ENCODE data around the gene XPNPEP2. TPM values are rescaled to one million over a fixed set of nuclear protein-coding genes. Genes with fewer than 3 reads are reported as not detected.
A peak's percentile ranks its signal among the peaks of the same experiment; 100 is the strongest.

The XPNPEP2 gene
- total RNA-seq (10 to 100 TPM in 1 of 2 donors, 1 to 10 TPM in 1; 3.3 to 24.8 TPM), polyA plus RNA-seq (1 to 10 TPM in 1 of 2 donors, under 1 TPM in 1; 0.26 to 5.5 TPM)
- long read RNA-seq, donor 1, partial matches to known transcripts, result 5 of 7 reads
- long read RNA-seq, donor 1, other reads (novel, unspliced or antisense), result 0 of 7 reads
- long read RNA-seq, donor 2, transcript XPNPEP2-202 (21 exons, 3,270 nt), result major isoform, 6 of 9 reads
- long read RNA-seq, donor 2, partial matches to known transcripts, result 3 of 9 reads
- long read RNA-seq, donor 2, other reads (novel, unspliced or antisense), result 0 of 9 reads

DNA sequence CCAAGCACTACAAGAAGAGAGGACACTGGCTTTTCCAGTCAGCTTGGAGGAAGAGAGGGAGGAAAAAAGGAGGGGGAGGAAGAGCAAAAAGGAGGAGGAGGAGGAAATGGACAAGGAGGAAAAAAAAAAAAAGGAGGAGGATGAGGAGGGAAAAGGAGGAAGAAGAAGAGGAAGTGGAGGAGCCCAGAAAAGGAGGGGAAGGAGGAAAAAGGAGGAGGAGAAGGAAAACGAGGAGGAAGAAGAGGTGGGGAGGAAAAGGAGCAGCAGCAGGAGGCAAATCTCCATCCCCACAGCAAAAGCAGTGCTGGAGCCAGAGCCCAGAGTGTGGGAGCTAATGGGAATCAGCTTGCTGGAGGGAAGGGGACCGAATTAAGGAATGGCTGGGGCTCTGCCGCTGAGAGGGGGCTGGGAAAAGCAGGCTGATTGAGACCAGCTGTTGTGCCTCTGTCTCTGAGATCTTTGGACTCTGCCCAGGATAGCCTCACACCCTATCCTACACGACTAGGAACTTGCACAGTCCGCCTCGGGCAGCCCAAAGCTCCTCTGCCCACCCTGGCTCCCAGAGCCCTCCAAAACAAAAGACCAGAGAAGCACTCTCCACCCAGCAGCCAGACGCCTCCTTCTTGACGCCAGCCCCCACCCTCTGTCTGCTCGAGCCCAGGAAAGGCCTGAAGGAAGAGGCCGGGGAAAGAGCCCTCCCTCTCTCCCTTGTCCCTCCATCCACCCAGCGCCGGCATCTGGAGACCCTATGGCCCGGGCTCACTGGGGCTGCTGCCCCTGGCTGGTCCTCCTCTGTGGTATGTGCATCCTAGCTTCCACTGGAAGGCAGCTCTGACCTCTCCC lies at the start of gene XPNPEP2:
XPNPEP2 (plus strand) TSS at position 514 of the 843 bp plus-strand sequence; CDS start at position 749, 235 bp downstream.
- Histone ChIP-seq H3K9me3 (ENCODE audit: control insufficient read depth, low read length) (no peaks in the 10 kb centered on the region), H3K36me3 (ENCODE audit: control insufficient read depth in 1 of 2, insufficient read depth in 2 of 2, low read length in 1 of 2) (no peaks in the 10 kb centered on the region), H3K4me3 (ENCODE audit: low read length in 2 of 2) (no peak within 1 kb of the TSS), H3K4me1 (ENCODE audit: control insufficient read depth in 1 of 2, insufficient read depth in 2 of 2, low read length in 2 of 2) (no peaks in the 10 kb centered on the region), H3K27ac (ENCODE audit: low read depth in 1 of 2, low read length in 2 of 2) (no peak within 1 kb of the TSS), H3K27me3 (ENCODE audit: control insufficient read depth in 1 of 2, insufficient read depth in 2 of 2, low read length in 1 of 2) (no peaks in the 10 kb centered on the region)
- peak; percentile 53 for ATAC-seq (ENCODE audit: low FRiP score)
- WGBS, 2 donors, result 24 to 32% methylated on average over 11 to 13 of the region's 13 CpGs
- no peak for DNase-seq
- intact Hi-C loops (cut with DNase I), result no loop called here

- Histone ChIP-seq H3K9me3 (ENCODE audit: control insufficient read depth, low read length) (no peaks in the 10 kb centered on the region), H3K27ac (ENCODE audit: low read depth in 1 of 2, low read length in 2 of 2) (no peak overlapping the region), H3K27me3 (ENCODE audit: control insufficient read depth in 1 of 2, insufficient read depth in 2 of 2, low read length in 1 of 2) (no peaks in the 10 kb centered on the region), H3K4me3 (ENCODE audit: low read length in 2 of 2) (no peak overlapping the region), H3K36me3 (ENCODE audit: control insufficient read depth in 1 of 2, insufficient read depth in 2 of 2, low read length in 1 of 2) (no peaks in the 10 kb centered on the region), H3K4me1 (ENCODE audit: control insufficient read depth in 1 of 2, insufficient read depth in 2 of 2, low read length in 2 of 2) (no peaks in the 10 kb centered on the region)
- ATAC-seq (ENCODE audit: low FRiP score) (no peak), DNase-seq (no peak)
- intact Hi-C loops (cut with DNase I), result no loop called here
- WGBS, 2 donors, result 70 to 96% methylated on average over 5 of the region's 5 CpGs
Observed at GRCh38 chrX:129689796-129690195, 49.0 kb upstream of the XPNPEP2 start.

GRCh38 chrX:129690435-129690834 lies 48.3 kb upstream of the XPNPEP2 start:
- Histone ChIP-seq H3K9me3 (ENCODE audit: control insufficient read depth, low read length) (no peaks in the 10 kb centered on the region), H3K4me1 (ENCODE audit: control insufficient read depth in 1 of 2, insufficient read depth in 2 of 2, low read length in 2 of 2) (no peaks in the 10 kb centered on the region), H3K27me3 (ENCODE audit: control insufficient read depth in 1 of 2, insufficient read depth in 2 of 2, low read length in 1 of 2) (no peaks in the 10 kb centered on the region), H3K36me3 (ENCODE audit: control insufficient read depth in 1 of 2, insufficient read depth in 2 of 2, low read length in 1 of 2) (no peaks in the 10 kb centered on the region), H3K4me3 (ENCODE audit: low read length in 2 of 2) (no peak overlapping the region), H3K27ac (ENCODE audit: low read depth in 1 of 2, low read length in 2 of 2) (no peak overlapping the region)
- 25 to 48% methylated on average over 10 of the region's 10 CpGs for WGBS, 2 donors
- ATAC-seq (ENCODE audit: low FRiP score) (peak; percentile 63), DNase-seq (no peak)
- intact Hi-C loops (cut with DNase I), result no loop called here

DNA sequence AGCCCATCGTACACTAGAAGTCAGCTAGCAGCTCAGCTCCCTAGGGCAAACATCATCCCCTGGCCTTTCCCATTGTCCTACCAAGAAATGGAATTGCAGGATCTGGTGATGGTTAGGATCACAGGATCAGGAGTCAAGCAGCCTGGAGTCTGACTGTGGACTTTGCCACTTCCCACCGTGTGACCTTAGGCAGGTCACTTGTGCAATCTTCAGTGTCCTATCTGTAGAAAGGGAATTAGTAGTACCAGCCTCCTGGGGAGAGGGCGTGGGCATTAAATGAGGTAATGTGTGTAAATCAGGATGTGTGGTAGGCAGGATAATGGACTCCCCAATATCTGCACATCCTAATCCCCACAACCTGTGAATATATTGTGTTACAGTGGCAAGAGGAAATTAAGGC lies 45.4 kb upstream of the XPNPEP2 start:
- intact Hi-C loops (cut with DNase I), result no loop called here
- H3K36me3 ChIP-seq (ENCODE audit: control insufficient read depth in 1 of 2, insufficient read depth in 2 of 2, low read length in 1 of 2), result no peaks in the 10 kb centered on the region
- no peaks in the 10 kb centered on the region for H3K9me3 ChIP-seq (ENCODE audit: control insufficient read depth, low read length)
- ATAC-seq (ENCODE audit: low FRiP score), result no peak
- H3K4me1 ChIP-seq (ENCODE audit: control insufficient read depth in 1 of 2, insufficient read depth in 2 of 2, low read length in 2 of 2), result no peaks in the 10 kb centered on the region
- no peaks in the 10 kb centered on the region for H3K27me3 ChIP-seq (ENCODE audit: control insufficient read depth in 1 of 2, insufficient read depth in 2 of 2, low read length in 1 of 2)
- WGBS, 2 donors, result 84 to 98% methylated on average over 3 of the region's 3 CpGs
- H3K4me3 ChIP-seq (ENCODE audit: low read length in 2 of 2), result no peak overlapping the region
- DNase-seq, result no peak
- H3K27ac ChIP-seq (ENCODE audit: low read depth in 1 of 2, low read length in 2 of 2), result no peak overlapping the region

DNA sequence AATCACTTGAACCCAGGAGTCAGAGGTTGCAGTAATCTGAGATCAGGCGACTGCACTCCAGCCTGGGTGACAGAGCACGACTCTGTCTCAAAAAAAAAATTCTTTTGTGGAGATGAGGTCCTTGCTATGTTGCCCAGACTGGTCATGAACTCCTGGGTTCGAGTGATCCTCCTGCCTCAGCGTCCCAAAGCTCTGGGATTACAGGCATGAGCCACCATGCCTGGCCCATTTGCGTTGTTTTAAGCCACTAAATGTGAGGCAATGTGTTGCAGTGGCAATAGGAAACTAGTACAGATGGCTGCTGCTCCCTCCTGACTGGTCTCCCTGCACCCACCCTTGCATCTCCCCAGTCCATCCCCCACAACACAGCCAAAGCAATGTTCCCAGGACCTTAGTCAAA lies 44.0 kb upstream of the XPNPEP2 start:
- no peaks in the 10 kb centered on the region for H3K36me3 ChIP-seq (ENCODE audit: control insufficient read depth in 1 of 2, insufficient read depth in 2 of 2, low read length in 1 of 2)
- ATAC-seq (ENCODE audit: low FRiP score), result no peak
- no peaks in the 10 kb centered on the region for H3K9me3 ChIP-seq (ENCODE audit: control insufficient read depth, low read length)
- H3K4me3 ChIP-seq (ENCODE audit: low read length in 2 of 2), result no peak overlapping the region
- WGBS, 2 donors, result 74 to 95% methylated on average over 5 of the region's 5 CpGs
- no peaks in the 10 kb centered on the region for H3K27me3 ChIP-seq (ENCODE audit: control insufficient read depth in 1 of 2, insufficient read depth in 2 of 2, low read length in 1 of 2)
- H3K4me1 ChIP-seq (ENCODE audit: control insufficient read depth in 1 of 2, insufficient read depth in 2 of 2, low read length in 2 of 2), result no peaks in the 10 kb centered on the region
- H3K27ac ChIP-seq (ENCODE audit: low read depth in 1 of 2, low read length in 2 of 2), result no peak overlapping the region
- intact Hi-C loops (cut with DNase I), result no loop called here
- no peak for DNase-seq

GRCh38 chrX:129695535-129695934 lies 43.2 kb upstream of the XPNPEP2 start:
- DNase-seq, result no peak
- ATAC-seq (ENCODE audit: low FRiP score), result no peak
- intact Hi-C loops (cut with DNase I), result no loop called here
- Histone ChIP-seq H3K4me1 (ENCODE audit: control insufficient read depth in 1 of 2, insufficient read depth in 2 of 2, low read length in 2 of 2) (no peaks in the 10 kb centered on the region), H3K27me3 (ENCODE audit: control insufficient read depth in 1 of 2, insufficient read depth in 2 of 2, low read length in 1 of 2) (no peaks in the 10 kb centered on the region), H3K4me3 (ENCODE audit: low read length in 2 of 2) (no peak overlapping the region), H3K27ac (ENCODE audit: low read depth in 1 of 2, low read length in 2 of 2) (no peak overlapping the region), H3K9me3 (ENCODE audit: control insufficient read depth, low read length) (no peaks in the 10 kb centered on the region), H3K36me3 (ENCODE audit: control insufficient read depth in 1 of 2, insufficient read depth in 2 of 2, low read length in 1 of 2) (no peaks in the 10 kb centered on the region)
- WGBS, 2 donors, result 76 to 90% methylated on average over 6 of the region's 6 CpGs

GRCh38 chrX:129695937-129696336 lies 42.8 kb upstream of the XPNPEP2 start:
- no peak for DNase-seq
- H3K4me1 ChIP-seq (ENCODE audit: control insufficient read depth in 1 of 2, insufficient read depth in 2 of 2, low read length in 2 of 2), result no peaks in the 10 kb centered on the region
- intact Hi-C loops (cut with DNase I), result no loop called here
- no peaks in the 10 kb centered on the region for H3K27me3 ChIP-seq (ENCODE audit: control insufficient read depth in 1 of 2, insufficient read depth in 2 of 2, low read length in 1 of 2)
- WGBS, 2 donors, result 86 to 93% methylated on average over 8 of the region's 8 CpGs
- no peak for ATAC-seq (ENCODE audit: low FRiP score)
- H3K36me3 ChIP-seq (ENCODE audit: control insufficient read depth in 1 of 2, insufficient read depth in 2 of 2, low read length in 1 of 2), result no peaks in the 10 kb centered on the region
- no peak overlapping the region for H3K4me3 ChIP-seq (ENCODE audit: low read length in 2 of 2)
- no peaks in the 10 kb centered on the region for H3K9me3 ChIP-seq (ENCODE audit: control insufficient read depth, low read length)
- H3K27ac ChIP-seq (ENCODE audit: low read depth in 1 of 2, low read length in 2 of 2), result no peak overlapping the region

DNA sequence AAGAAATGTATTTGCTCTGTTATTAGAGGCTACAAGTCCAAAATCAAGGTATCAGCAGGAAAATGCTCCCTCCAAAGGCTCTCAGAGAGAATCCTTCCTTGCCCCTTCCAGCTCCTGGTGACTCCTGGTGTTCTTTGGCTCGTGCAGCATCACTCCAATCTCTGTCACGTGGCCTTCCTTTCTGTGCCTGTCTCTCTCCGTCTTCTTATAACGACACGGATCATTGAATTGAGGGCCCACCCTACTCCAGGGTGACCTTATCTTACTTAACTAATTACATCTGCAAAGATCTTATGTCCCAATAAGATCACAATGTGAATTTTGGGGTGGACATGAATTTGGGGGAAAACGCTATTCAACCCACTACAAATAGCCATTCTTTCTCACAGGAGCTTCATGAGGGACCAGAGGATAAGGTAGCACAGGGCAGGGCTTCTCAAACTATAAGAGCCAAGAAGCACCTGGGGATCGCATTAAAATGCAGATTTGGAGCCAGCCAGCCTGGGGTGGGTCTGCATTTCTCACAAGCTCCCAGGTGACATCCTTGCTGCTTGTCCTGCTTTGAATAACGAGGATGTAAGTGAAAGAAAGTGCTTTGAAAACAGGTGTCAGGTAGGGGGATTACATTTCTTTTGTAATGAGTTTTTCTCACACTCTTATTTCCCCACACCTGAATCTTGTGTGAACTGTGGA lies 42.2 kb upstream of the XPNPEP2 start:
- Histone ChIP-seq H3K36me3 (ENCODE audit: control insufficient read depth in 1 of 2, insufficient read depth in 2 of 2, low read length in 1 of 2) (no peaks in the 10 kb centered on the region), H3K27ac (ENCODE audit: low read depth in 1 of 2, low read length in 2 of 2) (no peak overlapping the region), H3K9me3 (ENCODE audit: control insufficient read depth, low read length) (no peaks in the 10 kb centered on the region), H3K4me3 (ENCODE audit: low read length in 2 of 2) (no peak overlapping the region), H3K27me3 (ENCODE audit: control insufficient read depth in 1 of 2, insufficient read depth in 2 of 2, low read length in 1 of 2) (no peaks in the 10 kb centered on the region), H3K4me1 (ENCODE audit: control insufficient read depth in 1 of 2, insufficient read depth in 2 of 2, low read length in 2 of 2) (no peaks in the 10 kb centered on the region)
- no peak for ATAC-seq (ENCODE audit: low FRiP score)
- no peak for DNase-seq
- intact Hi-C loops (cut with DNase I), result no loop called here
- WGBS, 2 donors, result 69 to 92% methylated on average over 8 of the region's 8 CpGs
